Ovary (tissue), 9 donors: Measurements from ENCODE around the gene PTPN13. TPM values are rescaled to one million over a fixed set of nuclear protein-coding genes. Genes with fewer than 3 reads are reported as not detected.

Source experiments
- DNase-seq, 5 donors: peaks; one replicate each; pipeline ENCODE4 v3.0.0-alpha.2; 2019 to 2020
- H3K27ac ChIP-seq, 2 donors: fragments of 200-600 bp; one replicate each; pipeline versions ENCODE4 v1.5.1 to v1.8.0; 2019 to 2022
- H3K27me3 ChIP-seq: fragments of 200-600 bp; one replicate; pipeline ENCODE4 v1.8.0; 2022
- H3K36me3 ChIP-seq: fragments of 200-600 bp; sonication (generic); one replicate; pipeline ENCODE4 v1.5.1; 2019
- H3K4me1 ChIP-seq: one replicate; pipeline ENCODE4 v1.8.1; 2013; ENCODE audit warnings: mild to moderate bottlenecking, moderate library complexity; ENCODE audit not compliant: insufficient read depth
- H3K4me3 ChIP-seq: fragments of 200-600 bp; sonication (generic); one replicate; pipeline ENCODE4 v1.5.1; 2017
- H3K9me3 ChIP-seq, 2 donors: fragments of 200-600 bp in 1 of 2; sonication (generic) in 1 of 2; one replicate each; pipeline versions ENCODE4 v1.5.1 to v1.8.1; 2013 to 2019; ENCODE audit warnings: mild to moderate bottlenecking in 1 of 2, moderate library complexity in 1 of 2
- EP300 ChIP-seq: sonication (generic); formaldehyde crosslinking; IDR thresholded peaks from one replicate; pipeline ENCODE4 v1.6.1; 2017; ENCODE audit warnings: antibody characterized with exemption
- POLR2A ChIP-seq: fragments of 450-650 bp; IDR thresholded peaks from one replicate; pipeline ENCODE4 v1.6.1; 2017; ENCODE audit warnings: antibody characterized with exemption, mild to moderate bottlenecking, moderate library complexity
- WGBS, 3 donors: extraction: QIAGEN DNeasy Blood & Tissue Kit in 1 of 3; methylation state at CpG; one replicate each; pipeline versions ENCODE4 v1.1.5 to v1.1.7; 2013 to 2017; 5-methylcytosine and 5-hydroxymethylcytosine counted together
- intact Hi-C, 4 donors: fragments of 100-400 bp; cut with DNase I; formaldehyde crosslinking; loops; one replicate each; pipeline versions ENCODE4 v1.11.0 to v1.15.1; 2022 to 2023
- polyA plus RNA-seq, 2 donors: library from polyadenylated mRNA; stranded (reverse); fragments of 200-250 nt in 1 of 2; fragments of 350-450 nt in 1 of 2; fragmentation: Illumina TruSeq in 1 of 2; extraction: RNeasy Lipid Tissue Mini Kit (QIAGEN cat#74804) in 1 of 2; gene quantifications; one replicate each; pipeline ENCODE4 v1.2.3, GENCODE V29; 2013 to 2014
- total RNA-seq, 7 donors: library from RNA; depleted of rRNA in 2 of 7; stranded (reverse); fragments of >200 nt in 2 of 7; fragmentation: NEBNext Ultra II Directional in 3 of 7; extraction: Animal tissue kit (Norgen Biotek cat#: 25700) in 3 of 7; gene quantifications; one replicate each; pipeline versions ENCODE4 v1.1.0 to v1.2.4, GENCODE V29; 2016 to 2023
- TF ChIP-seq, protein P1 (sequence below), 3 donors: fragments of 450-650 bp in 2 of 3; fragments of 200-600 bp in 1 of 3; IDR thresholded peaks; one replicate each; pipeline versions ENCODE4 v1.5.1 to v1.8.0; 2016 to 2022; ENCODE audit warnings: antibody characterized with exemption in 3 of 3, mild to moderate bottlenecking in 1 of 3
- donor health status: DM: no; HTN: no; CAD: no; lungs with moderate emphysema.
- donor health status: DM: no; HTN: no; CAD: no.
- donor health status: Bipolar disorder and iron deficiency.
- donor health status: DM: yes; HTN: yes; CAD: no.
- donor health status: DM: no; HTN: no; CAD: no.
- donor health status: DM: yes; HTN: yes; CAD: no.

The PTPN13 gene
- total and polyA plus RNA-seq, 9 donors: 17.0 to 73.4 (median 44.0) TPM

DNA sequence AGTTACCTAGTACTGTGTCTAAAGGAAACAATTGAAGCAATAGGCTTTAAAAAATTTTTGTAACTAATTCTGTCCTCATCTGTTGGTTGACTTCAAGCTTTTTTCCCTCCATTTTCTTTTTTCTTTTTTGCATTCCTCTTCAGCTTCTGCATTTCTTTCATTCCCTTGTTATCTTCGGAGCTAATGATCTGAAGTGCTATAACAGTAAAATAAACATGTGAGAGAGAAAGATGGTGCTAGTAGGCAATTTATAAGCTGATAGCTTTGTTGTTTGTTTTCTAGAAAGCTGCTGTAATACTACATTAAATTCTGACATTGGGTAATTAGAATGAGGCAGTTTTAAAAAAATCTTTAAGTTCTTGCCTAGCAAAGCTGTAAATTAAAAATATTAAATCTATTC lies 37.1 kb downstream of the PTPN13 start:
- 45 to 57% (median 49%) methylated on average over 1 of the region's 1 CpG for WGBS, 3 donors
- peaks cover 4% of the 10 kb centered on the region for H3K4me1 ChIP-seq
- H3K4me3 ChIP-seq: no peak overlapping the region
- no peak overlapping the region for H3K27ac ChIP-seq
- no peaks in the 10 kb centered on the region for H3K27me3 ChIP-seq
- TF ChIP-seq, protein P1, sequence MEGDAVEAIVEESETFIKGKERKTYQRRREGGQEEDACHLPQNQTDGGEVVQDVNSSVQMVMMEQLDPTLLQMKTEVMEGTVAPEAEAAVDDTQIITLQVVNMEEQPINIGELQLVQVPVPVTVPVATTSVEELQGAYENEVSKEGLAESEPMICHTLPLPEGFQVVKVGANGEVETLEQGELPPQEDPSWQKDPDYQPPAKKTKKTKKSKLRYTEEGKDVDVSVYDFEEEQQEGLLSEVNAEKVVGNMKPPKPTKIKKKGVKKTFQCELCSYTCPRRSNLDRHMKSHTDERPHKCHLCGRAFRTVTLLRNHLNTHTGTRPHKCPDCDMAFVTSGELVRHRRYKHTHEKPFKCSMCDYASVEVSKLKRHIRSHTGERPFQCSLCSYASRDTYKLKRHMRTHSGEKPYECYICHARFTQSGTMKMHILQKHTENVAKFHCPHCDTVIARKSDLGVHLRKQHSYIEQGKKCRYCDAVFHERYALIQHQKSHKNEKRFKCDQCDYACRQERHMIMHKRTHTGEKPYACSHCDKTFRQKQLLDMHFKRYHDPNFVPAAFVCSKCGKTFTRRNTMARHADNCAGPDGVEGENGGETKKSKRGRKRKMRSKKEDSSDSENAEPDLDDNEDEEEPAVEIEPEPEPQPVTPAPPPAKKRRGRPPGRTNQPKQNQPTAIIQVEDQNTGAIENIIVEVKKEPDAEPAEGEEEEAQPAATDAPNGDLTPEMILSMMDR (IDR thresholded peaks at IDR 0.05): no peak
- TF ChIP-seq EP300 (no peak), POLR2A (no peak)
- no peak for DNase-seq
- H3K9me3 ChIP-seq: no peaks in the 10 kb centered on the region
- intact Hi-C loops: no loop called here
- no peaks in the 10 kb centered on the region for H3K36me3 ChIP-seq

DNA sequence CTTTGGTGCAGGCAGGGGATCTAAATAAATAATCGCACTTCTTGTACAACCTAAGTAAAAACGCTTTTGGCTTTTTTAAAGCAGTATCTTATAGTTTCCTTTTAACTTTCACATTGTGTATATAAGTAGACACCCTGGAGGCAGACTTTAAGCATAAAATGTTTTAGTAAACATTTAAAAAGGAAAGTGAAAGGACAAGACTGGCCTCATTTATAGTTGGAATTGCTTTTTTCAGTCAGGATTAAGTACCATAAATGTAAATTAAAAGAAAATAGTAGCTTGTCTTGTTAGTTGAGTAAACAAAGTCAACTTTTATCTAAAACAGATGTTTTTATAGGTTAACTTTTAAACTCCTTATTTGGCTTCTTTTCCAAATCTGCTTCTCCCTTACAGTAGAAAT lies 39.7 kb downstream of the PTPN13 start:
- Histone ChIP-seq H3K4me1 (peaks cover 4% of the 10 kb centered on the region), H3K4me3 (no peak overlapping the region), H3K27me3 (no peaks in the 10 kb centered on the region), H3K9me3 (no peaks in the 10 kb centered on the region), H3K27ac (no peak overlapping the region), H3K36me3 (no peaks in the 10 kb centered on the region)
- 13 to 30% (median 18%) methylated on average over 2 of the region's 2 CpGs for WGBS, 3 donors
- TF ChIP-seq, protein P1 (IDR thresholded peaks at IDR 0.05): no peak
- TF ChIP-seq EP300: no peak
- TF ChIP-seq POLR2A: no peak
- no peak for DNase-seq
- intact Hi-C loops: no loop called here

DNA sequence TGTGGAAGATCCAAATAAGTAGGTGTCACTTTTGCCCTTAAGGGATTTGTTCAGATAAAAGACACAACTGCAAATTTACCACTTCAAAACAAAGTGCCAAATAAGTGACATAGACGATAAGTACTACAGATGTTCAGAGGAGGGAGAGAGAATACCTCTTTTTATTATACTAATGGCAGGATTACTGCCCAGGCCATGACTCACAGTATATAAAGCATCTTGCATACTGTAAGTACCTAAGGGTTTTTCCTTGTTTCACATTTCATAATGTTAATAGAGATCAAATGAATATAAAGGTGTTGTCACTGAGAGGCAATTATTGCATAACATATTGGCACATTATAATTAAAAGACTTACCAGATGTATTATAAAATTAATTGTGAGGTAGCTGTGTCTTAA lies 46.4 kb downstream of the PTPN13 start:
- no peak overlapping the region for H3K27ac ChIP-seq
- DNase-seq: no peak
- no peaks in the 10 kb centered on the region for H3K4me1 ChIP-seq
- no peaks in the 10 kb centered on the region for H3K27me3 ChIP-seq
- H3K36me3 ChIP-seq: no peaks in the 10 kb centered on the region
- intact Hi-C loops: no loop called here
- TF ChIP-seq, protein P1 (IDR thresholded peaks at IDR 0.05): no peak
- TF ChIP-seq EP300: no peak
- TF ChIP-seq POLR2A: no peak
- H3K9me3 ChIP-seq: no peaks in the 10 kb centered on the region
- WGBS, 3 donors: 44 to 61% (median 48%) methylated on average over 1 of the region's 1 CpG
- no peak overlapping the region for H3K4me3 ChIP-seq

DNA sequence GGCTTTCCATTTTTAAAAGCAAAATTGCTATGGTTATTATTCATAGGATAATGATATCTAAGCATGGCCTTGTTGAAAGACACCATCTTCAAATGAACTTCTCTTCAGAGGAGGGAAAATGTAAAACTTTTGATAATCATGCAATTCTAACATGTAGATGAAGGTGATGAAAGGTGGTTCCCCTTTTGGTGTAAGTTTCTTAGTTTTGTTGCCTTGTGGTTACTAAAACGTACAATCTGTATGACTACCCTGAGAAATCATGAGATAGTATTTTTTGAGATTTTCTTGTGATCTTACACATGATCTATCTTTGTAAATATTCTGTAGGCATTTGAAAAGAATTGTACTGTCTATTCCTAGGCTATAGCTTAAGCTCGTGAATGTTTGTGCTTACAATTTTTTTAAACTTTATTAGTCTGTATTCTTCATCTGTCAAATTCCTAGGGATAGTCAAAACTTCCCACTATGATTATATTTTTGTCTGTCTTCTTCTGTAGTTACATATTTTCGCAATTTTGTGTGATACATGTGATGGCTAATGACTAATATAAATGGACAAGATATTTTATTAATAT lies 47.5 kb downstream of the PTPN13 start:
- H3K4me3 ChIP-seq: no peak overlapping the region
- 85 to 94% (median 89%) methylated on average over 3 of the region's 3 CpGs for WGBS, 3 donors
- no peaks in the 10 kb centered on the region for H3K9me3 ChIP-seq
- no peaks in the 10 kb centered on the region for H3K36me3 ChIP-seq
- intact Hi-C loops: no loop called here
- DNase-seq: no peak
- H3K27ac ChIP-seq: no peak overlapping the region
- TF ChIP-seq EP300: no peak
- TF ChIP-seq, protein P1 (IDR thresholded peaks at IDR 0.05): no peak
- no peak for TF ChIP-seq POLR2A
- no peaks in the 10 kb centered on the region for H3K27me3 ChIP-seq
- no peaks in the 10 kb centered on the region for H3K4me1 ChIP-seq
